Inferior parietal cortex (tissue), 1 donor: Measurements from ENCODE around the gene POU3F1.

ENCODE experiments used
- DNase-seq: peaks from one replicate; pipeline ENCODE4 v3.0.0-alpha.2; 2016; ENCODE audit errors: extremely low spot score

POU3F1 gene

DNA sequence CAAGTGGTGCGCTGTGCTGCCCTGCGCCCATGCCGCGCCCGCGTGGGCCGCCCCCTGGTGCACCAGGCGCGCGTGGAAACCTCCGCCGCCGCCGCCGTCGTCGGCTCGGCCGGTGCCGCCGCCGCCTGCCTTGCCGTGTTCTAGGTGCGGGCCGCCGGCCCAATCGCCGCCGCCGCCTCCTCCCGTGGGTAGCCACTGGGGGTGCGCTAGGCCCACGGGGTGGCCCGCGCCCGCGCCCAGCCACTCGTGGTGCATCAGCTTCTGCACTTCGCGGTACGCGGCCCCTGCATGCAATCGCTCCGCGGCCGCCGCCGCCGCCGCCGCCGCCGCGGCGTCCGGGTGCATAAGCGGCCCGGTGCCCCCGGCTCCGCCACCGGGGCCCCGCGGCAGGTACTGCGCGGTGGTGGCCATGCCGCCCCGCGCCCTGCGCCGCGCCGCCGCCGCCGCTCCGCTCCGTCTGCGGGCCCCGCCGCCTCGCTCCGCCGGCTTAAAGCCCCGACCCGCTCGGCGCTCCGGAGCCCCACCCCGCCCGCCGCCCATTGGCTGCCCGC, at the start of gene POU3F1:
POU3F1 (minus strand) TSS at position 461 of the 551 bp plus-strand sequence; CDS start at position 411, 50 bp downstream.
- no peak for DNase-seq

GRCh38 chr1:38095454-38095931, 48.9 kb upstream of the POU3F1 start:
- no peak for DNase-seq

GRCh38 chr1:38094711-38095290, 48.2 kb upstream of the POU3F1 start:
- no peak for DNase-seq

GRCh38 chr1:38093569-38094520, 47.3 kb upstream of the POU3F1 start:
- DNase-seq: no peak

GRCh38 chr1:38092256-38092655, 45.7 kb upstream of the POU3F1 start:
- no peak for DNase-seq

- DNase-seq: no peak
Measured at GRCh38 chr1:38090796-38091195, 44.2 kb upstream of the POU3F1 start.

DNA sequence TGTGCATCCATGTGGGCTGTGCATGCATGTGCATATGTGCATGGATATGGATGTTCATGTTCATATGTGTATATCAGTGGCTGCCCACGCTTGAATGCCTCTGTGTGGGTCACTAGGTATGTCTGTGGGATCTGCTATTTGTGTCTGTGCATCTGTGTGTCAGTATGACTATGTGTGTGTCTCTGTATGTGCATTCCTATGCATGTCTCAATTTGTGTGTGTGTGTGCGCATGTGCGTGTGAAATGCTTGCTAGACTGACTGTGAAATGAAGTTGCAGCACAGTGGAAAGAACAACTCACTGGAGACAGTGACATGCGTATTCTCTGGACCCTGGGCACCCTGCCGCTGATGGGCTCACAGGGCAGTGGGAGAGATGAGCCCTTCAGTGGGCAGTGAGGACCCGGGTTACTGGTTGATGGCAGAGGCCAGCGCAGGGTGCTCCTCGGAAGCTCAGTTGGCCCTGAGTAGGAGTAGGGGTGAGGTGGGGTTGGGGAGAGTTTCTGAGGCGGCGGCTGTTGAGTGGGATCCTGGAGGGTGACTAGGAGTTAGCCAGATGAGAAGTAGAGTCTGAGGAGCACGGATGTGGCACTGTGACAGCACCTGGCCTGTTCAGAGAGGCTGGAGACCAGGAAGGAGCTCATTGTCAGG, 43.2 kb upstream of the POU3F1 start:
- no peak for DNase-seq

DNA sequence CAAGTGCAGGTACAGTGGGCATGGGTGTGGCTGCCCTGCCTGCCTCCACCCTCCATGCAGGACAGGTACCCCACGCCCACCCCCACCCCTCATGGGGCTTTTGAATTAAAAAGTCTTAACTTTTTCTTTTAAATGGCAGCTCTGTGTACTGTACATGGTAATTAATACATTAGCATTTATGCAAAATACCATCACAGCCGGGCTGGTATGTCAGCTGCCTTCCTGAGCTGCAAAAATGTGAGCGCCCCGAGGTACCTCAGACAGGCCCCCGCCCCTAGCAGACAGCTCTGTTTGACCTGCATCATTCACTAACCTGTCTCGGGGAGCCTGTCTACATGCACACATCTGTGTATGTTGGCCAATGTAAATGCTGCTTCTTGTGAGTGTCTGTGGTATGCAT, 42.2 kb upstream of the POU3F1 start:
- no peak for DNase-seq

GRCh38 chr1:38088366-38088765, 41.8 kb upstream of the POU3F1 start:
- DNase-seq: no peak

- no peak for DNase-seq
Measured at GRCh38 chr1:38087676-38088075, 41.1 kb upstream of the POU3F1 start.

DNA sequence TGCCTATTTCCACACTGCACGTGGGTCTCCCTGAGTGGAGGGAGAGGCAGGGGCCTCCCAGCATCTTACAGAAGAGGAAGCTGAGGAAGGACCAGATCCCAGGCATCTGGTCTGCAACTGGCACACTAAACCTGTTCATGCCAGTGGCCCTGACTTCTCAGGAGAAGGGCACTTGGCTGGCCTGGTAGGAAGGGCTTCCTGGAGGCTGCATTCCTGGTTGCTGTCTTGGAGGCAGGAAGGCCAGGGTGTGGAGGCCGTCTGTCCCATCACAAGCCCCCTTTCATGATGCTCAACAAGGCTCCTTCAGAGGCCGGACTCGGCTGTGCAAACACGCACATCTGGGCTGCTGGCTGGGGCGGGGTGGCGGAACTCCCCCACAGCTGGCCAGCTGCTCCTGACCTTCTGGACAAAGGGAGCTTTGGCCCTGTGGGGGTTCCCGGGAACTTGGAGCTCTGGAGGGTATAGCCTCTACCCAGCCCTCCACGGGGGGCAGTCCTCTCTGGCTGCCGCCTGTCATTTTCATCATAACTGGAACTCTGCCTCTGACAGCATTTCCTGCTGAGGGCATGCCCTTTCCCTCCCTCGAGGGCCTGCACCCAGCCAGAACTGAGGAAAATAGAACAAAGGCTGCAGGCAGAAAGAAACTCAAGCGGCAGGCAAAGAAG, 39.2 kb upstream of the POU3F1 start:
- no peak for DNase-seq

GRCh38 chr1:38084700-38085099, 38.1 kb upstream of the POU3F1 start:
- DNase-seq: no peak

GRCh38 chr1:38084113-38084512, 37.5 kb upstream of the POU3F1 start:
- no peak for DNase-seq

- no peak for DNase-seq
Measured at GRCh38 chr1:38083541-38083940, 36.9 kb upstream of the POU3F1 start.

DNA sequence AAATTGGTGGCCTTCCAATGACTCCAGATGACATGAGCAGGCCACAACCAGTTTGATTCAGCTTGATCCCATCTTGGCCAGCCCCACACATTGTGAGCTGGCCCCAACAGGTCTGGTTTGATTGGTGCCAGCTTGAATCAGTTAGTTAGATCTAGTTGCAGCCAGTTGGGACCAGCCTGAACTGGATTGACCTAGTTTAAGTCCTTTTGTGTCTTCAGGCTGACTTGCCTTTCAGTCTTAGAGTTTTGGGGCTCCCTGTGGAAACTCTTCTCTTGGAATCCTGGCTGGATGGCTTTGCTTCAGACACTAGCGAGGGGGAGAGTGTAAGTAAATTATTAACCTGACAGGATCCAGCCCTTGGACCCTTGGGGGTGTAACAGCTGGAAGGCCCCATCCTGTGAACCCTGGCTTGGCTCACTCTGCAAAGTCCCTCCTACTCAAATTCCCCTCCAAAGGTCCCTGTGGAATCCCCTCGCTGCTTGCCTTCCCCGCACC, 36.2 kb upstream of the POU3F1 start:
- DNase-seq: no peak

- no peak for DNase-seq
Measured at GRCh38 chr1:38079019-38079418, 32.4 kb upstream of the POU3F1 start.

GRCh38 chr1:38077523-38078147, 31.0 kb upstream of the POU3F1 start:
- DNase-seq: no peak

- DNase-seq: no peak
Measured at GRCh38 chr1:38076455-38076854, 29.9 kb upstream of the POU3F1 start.

DNA sequence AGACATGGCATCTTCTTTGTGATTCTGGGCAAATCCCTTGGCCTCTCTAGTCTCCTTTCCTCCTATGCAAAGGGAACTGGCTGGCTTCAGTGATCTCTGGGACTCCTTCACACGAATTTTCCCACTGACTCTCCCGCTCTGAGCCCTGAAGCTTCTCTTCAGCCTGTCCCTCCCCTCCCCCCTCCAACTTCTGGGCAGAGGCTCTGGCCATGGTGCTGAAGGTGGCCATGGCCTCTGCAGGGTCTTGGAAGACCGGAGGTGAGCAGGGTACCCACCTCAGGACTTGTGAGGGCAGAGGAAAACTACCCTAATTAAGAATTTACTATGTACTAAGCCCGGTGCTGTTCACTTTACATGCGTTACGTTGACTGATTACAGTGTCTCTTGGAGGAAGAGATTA, 29.4 kb upstream of the POU3F1 start:
- no peak for DNase-seq

DNA sequence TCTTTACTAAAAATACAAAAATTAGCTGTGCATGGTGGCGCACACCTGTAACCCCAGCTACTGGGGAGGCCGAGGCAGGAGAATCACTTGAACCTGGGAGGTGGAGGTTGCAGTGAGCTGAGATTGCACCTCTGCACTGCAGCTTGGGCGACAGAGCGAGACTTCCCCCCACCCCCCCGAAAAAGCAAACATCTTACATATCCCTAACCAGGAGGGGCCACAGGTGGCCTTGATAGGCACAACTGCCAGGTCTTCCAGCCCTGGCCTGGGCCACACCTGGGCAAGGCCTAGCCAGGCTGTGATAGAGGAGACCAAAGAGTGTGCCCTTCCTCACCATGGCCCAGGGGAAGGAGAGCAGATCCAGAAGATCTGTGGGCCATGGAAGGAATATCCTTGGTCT, 28.6 kb upstream of the POU3F1 start:
- DNase-seq: no peak

- DNase-seq: no peak
Measured at GRCh38 chr1:38074302-38074677, 27.7 kb upstream of the POU3F1 start.
